ENCODE measurements around the gene PNLIPRP2.

The PNLIPRP2 gene

DNA sequence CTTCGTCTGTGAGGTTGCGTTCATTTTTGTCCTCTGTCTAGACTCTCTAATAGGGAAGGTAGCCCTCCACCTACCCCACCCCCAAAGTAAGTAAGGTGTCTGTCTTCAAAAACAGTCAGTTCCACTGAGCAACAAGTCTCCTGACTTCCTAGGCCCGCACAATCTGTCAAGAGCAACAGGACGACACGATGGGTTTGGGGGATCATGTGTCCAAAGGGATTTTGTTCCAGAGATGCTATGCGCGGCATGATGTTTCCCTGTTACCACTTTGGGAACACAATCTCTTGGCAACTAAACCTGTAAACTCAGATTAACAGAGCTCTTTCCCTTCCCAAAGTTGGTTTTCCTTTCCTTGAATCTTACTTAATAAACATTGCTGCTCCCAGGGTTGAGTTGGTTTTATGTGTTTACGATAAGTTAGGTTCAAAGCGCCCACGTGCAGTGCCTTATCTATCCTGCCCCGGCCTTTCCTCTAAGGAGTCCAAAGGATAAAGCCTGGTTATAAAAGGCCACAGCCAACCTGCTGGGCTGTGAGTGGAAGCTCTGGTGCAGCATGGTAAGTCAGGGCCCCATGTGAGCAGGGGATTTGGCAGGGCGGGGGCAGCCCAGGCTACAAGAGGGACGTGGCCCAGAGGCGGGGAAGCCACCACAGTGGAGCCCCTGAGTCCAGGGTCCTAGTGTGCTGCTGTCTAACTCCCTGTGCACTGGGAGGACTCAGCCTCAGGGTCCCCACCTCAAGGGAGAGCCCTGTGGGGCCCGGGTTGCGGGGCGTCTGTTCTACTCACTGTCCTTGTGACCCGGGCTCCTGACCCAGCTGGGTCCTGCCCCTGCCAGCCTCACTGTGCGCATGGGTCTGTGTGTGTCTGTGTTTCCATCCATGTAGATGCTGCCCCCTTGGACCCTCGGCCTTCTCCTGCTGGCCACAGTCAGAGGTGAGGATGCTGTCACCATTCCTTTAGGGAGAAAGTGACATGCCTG, at the start of gene PNLIPRP2:
TSS of gene PNLIPRP2 (plus strand) at position 531 of the 978 bp plus-strand sequence.
- H3K9me3 ChIP-seq (ENCODE audit: control insufficient read depth, low read length) = no peaks in the 10 kb centered on the region
- no peaks in the 10 kb centered on the region for H3K4me1 ChIP-seq (ENCODE audit: control insufficient read depth, insufficient read depth, low read length)
- no peaks in the 10 kb centered on the region for H3K36me3 ChIP-seq (ENCODE audit: control insufficient read depth, insufficient read depth, low read length, severe bottlenecking)
- no peak for DNase-seq (ENCODE audit: low read depth)
- H3K27me3 ChIP-seq (replicated peaks; ENCODE audit: control insufficient read depth, insufficient read depth, low read length) = peaks cover 14% of the 10 kb centered on the region
- H3K9ac ChIP-seq (ENCODE audit: low read length) = no peak within 1 kb of the TSS
- H3K4me3 ChIP-seq (ENCODE audit: low read length) = no peak within 1 kb of the TSS

DNA sequence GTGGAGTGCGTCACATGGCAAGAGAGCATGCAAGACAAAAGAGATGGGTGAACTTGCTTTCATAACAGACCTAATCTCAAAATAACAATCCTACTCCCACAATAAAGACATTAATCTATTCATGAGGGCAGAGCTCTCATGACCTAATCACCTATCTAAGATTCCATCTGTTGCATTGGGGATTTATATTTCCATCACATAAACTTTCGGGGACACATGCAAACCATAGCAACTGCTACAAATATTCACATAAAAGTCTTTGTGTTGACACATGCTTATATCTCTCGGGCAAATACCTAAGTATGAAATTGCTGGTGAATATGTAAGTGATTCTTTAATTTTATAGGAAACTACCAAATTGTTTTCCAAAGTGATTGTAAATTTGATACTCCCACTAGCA, 46.0 kb upstream of the PNLIPRP2 start:
- Histone ChIP-seq H3K36me3 (ENCODE audit: control insufficient read depth, insufficient read depth, low read length, severe bottlenecking) (no peaks in the 10 kb centered on the region), H3K9ac (ENCODE audit: low read length) (no peak overlapping the region), H3K27me3 (replicated peaks; ENCODE audit: control insufficient read depth, insufficient read depth, low read length) (no peaks in the 10 kb centered on the region), H3K4me3 (ENCODE audit: low read length) (no peak overlapping the region), H3K9me3 (ENCODE audit: control insufficient read depth, low read length) (no peaks in the 10 kb centered on the region), H3K4me1 (ENCODE audit: control insufficient read depth, insufficient read depth, low read length) (no peaks in the 10 kb centered on the region)
- DNase-seq (ENCODE audit: low read depth) = no peak

DNA sequence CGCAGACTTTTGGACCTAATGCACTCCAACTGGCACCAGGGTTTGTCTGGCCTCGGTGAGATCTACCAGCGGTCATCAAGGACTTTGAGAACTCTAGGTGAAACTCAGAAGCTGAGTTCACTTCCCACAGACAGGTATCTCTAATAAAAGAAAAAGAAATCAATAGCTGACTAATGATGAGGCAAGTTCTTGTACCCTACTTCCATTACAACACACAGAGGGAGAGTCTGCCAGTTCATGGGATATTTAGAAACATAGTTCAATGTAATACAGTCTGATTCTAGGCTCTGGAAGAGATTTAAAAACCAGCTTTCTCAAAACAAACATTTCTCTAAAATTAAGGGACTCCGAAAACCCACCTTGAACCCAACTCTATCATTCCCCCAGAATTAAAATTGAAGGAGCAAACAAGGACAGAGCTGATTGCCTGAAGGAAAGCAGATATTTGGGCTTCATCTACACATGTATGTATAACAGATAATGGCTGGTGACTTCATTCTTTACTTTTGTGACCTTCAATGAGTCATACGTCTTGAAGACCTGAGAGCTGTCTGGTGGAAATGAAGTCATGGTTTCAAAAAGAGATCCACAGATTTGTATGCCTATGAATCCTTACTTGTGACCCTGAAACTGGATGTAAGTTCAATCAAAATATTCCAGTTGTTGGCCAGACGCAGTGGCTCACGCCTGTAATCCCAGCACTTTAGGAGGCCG, 32.7 kb upstream of the PNLIPRP2 start:
- peaks cover 6% of the 10 kb centered on the region for H3K9me3 ChIP-seq (ENCODE audit: control insufficient read depth, low read length)
- peaks cover 10% of the 10 kb centered on the region for H3K27me3 ChIP-seq (replicated peaks; ENCODE audit: control insufficient read depth, insufficient read depth, low read length)
- no peak for DNase-seq (ENCODE audit: low read depth)
- no peaks in the 10 kb centered on the region for H3K4me1 ChIP-seq (ENCODE audit: control insufficient read depth, insufficient read depth, low read length)
- H3K4me3 ChIP-seq (ENCODE audit: low read length) = no peak overlapping the region
- no peak overlapping the region for H3K9ac ChIP-seq (ENCODE audit: low read length)
- no peaks in the 10 kb centered on the region for H3K36me3 ChIP-seq (ENCODE audit: control insufficient read depth, insufficient read depth, low read length, severe bottlenecking)

DNA sequence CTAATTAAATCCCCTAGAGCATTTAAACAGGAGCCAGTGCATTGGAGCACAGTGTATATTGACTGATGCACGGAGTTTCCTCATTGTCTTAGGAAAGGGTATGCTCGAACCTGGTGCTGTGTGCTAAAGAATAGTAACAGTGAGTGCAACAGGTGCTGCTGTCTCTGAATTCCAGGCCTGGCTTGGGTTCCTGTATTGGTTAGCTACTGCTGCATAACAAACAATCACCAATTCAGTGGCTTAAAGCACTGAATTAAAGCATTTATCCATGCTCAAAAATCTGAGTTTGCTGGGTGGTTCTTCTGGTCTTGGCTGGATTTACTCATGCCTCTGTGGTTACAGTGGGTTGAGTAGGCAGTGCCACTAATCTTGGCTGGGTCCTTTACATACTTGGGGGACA, 31.8 kb upstream of the PNLIPRP2 start:
- Histone ChIP-seq H3K9ac (ENCODE audit: low read length) (no peak overlapping the region), H3K4me3 (ENCODE audit: low read length) (no peak overlapping the region), H3K27me3 (replicated peaks; ENCODE audit: control insufficient read depth, insufficient read depth, low read length) (peaks cover 10% of the 10 kb centered on the region), H3K4me1 (ENCODE audit: control insufficient read depth, insufficient read depth, low read length) (no peaks in the 10 kb centered on the region), H3K36me3 (ENCODE audit: control insufficient read depth, insufficient read depth, low read length, severe bottlenecking) (no peaks in the 10 kb centered on the region), H3K9me3 (ENCODE audit: control insufficient read depth, low read length) (peaks cover 6% of the 10 kb centered on the region)
- DNase-seq (ENCODE audit: low read depth) = no peak

DNA sequence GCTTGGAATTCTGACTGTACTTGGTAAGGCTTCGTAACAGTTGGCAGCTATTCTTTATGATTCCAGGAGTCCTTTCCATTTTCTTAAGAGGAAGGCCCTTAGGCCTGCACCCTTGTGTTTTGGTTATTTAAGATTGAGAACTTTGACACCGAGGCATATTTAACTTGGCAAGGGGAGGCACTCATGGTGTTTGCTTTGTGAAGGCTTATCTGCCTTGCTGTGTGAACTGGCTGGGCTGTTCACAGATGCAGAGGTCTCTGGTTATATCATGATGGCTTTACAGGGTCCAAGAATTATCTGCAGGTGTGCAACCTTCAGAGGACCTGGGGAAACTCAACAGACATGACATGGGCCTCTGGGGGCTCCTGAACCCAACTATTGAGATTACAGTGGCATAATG, 30.8 kb upstream of the PNLIPRP2 start:
- no peaks in the 10 kb centered on the region for H3K36me3 ChIP-seq (ENCODE audit: control insufficient read depth, insufficient read depth, low read length, severe bottlenecking)
- no peak for DNase-seq (ENCODE audit: low read depth)
- H3K4me1 ChIP-seq (ENCODE audit: control insufficient read depth, insufficient read depth, low read length) = no peaks in the 10 kb centered on the region
- no peak overlapping the region for H3K9ac ChIP-seq (ENCODE audit: low read length)
- H3K9me3 ChIP-seq (ENCODE audit: control insufficient read depth, low read length) = peaks cover 6% of the 10 kb centered on the region
- H3K4me3 ChIP-seq (ENCODE audit: low read length) = no peak overlapping the region
- peaks cover 10% of the 10 kb centered on the region for H3K27me3 ChIP-seq (replicated peaks; ENCODE audit: control insufficient read depth, insufficient read depth, low read length)

DNA sequence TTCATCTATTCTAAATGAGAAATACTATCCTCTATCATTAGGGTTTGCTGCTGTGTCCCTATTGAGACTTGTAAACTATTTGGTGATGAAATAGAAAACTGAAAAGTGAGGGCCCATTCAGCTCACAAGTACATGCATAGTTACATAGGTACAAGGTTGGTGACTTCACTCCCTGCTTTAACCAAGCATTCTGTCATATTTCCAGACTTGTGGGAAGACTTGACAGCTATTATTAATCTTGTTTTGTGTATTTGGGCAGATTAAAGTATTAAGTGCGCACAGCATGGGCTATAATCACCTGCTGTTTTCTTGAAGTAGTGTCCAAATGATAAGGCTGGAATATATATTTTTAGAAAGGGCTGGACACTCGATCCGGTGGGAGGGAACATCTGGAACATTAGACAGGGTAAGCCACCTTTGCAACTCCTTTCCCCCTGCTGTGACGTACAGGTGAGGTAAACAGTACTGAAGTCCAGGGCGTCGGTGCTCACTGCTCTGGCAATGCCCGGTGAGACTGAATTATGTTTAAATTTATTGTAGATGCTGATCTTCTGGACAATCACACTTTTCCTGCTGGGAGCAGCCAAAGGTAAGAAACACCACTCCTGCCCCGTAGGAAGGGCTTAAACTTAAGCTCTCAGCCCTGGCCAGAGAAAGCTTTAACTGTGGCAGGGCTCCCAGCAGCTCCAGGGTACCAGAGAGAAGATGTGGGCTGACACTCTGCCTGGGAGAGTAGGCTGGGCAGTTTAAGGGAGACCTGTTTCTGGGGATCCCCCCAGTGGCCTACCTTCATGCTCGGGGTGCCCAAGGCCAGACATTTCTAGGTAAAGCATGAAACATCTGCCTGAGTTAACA, 29.9 kb upstream of the PNLIPRP2 start, which contains the start of gene PNLIPRP1:
TSS of gene PNLIPRP1 (plus strand) at position 370 of the 855 bp plus-strand sequence. CDS start at position 541, 171 bp downstream.
- H3K27me3 ChIP-seq (replicated peaks; ENCODE audit: control insufficient read depth, insufficient read depth, low read length) = peaks cover 18% of the 10 kb centered on the region
- no peaks in the 10 kb centered on the region for H3K4me1 ChIP-seq (ENCODE audit: control insufficient read depth, insufficient read depth, low read length)
- peaks cover 6% of the 10 kb centered on the region for H3K9me3 ChIP-seq (ENCODE audit: control insufficient read depth, low read length)
- H3K9ac ChIP-seq (ENCODE audit: low read length) = no peak within 1 kb of the TSS
- no peak for DNase-seq (ENCODE audit: low read depth)
- no peak within 1 kb of the TSS for H3K4me3 ChIP-seq (ENCODE audit: low read length)
- H3K36me3 ChIP-seq (ENCODE audit: control insufficient read depth, insufficient read depth, low read length, severe bottlenecking) = no peaks in the 10 kb centered on the region

DNA sequence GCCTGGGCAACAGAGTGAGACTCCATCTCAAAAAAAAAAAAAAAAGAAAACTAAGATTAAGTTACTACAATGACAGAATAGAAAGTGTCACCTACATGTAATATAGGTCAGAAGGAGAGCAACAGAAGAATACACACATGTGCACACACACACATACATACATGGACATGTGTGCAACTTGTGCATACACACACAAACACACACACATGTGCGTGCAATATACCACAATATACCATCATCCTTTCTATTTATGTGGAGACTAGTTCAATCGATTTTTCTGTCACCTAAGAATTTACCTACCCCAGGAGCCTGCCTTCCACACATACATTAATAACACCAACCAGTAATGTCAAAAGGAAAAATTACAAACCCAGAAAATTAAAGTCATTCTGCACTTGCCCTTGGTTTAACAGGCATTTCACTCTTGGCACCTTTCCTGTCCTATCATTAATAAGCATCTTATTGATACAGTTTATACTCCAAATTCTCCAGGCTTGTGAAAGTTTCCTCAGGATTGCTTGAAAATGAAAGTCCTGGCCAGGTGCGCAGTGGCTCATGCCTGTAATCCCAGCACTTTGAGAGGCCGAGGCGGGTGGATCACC, 27.5 kb upstream of the PNLIPRP2 start:
- H3K9me3 ChIP-seq (ENCODE audit: control insufficient read depth, low read length) = peaks cover 6% of the 10 kb centered on the region
- peaks cover 32% of the 10 kb centered on the region for H3K27me3 ChIP-seq (replicated peaks; ENCODE audit: control insufficient read depth, insufficient read depth, low read length)
- no peak overlapping the region for H3K9ac ChIP-seq (ENCODE audit: low read length)
- DNase-seq (ENCODE audit: low read depth) = no peak
- H3K4me3 ChIP-seq (ENCODE audit: low read length) = no peak overlapping the region
- H3K4me1 ChIP-seq (ENCODE audit: control insufficient read depth, insufficient read depth, low read length) = peaks cover 4% of the 10 kb centered on the region
- no peaks in the 10 kb centered on the region for H3K36me3 ChIP-seq (ENCODE audit: control insufficient read depth, insufficient read depth, low read length, severe bottlenecking)

DNA sequence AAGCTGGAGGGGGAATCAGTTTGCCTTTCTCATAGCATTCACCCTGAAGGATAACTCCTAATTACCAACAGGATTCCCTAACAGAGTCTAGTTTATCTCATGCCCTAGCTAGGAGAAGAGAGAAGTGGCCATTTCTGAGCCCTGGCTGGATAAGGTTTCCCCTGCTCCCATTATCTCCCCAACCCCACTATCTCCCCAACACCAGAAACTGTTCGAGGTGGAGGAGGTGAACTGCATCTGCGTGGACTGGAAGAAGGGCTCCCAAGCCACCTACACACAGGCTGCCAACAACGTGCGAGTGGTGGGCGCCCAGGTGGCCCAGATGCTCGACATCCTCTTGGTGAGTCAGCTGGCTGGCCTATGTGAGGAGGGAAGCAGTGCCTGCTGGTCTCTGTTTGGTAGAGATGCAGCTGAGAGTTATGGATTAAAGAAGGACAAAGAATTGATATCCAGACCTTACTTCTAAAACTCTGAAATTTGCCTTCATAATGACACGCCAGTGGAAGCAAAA, 26.2 kb upstream of the PNLIPRP2 start:
- peaks cover 4% of the 10 kb centered on the region for H3K4me1 ChIP-seq (ENCODE audit: control insufficient read depth, insufficient read depth, low read length)
- H3K4me3 ChIP-seq (ENCODE audit: low read length) = no peak overlapping the region
- no peak for DNase-seq (ENCODE audit: low read depth)
- no peaks in the 10 kb centered on the region for H3K36me3 ChIP-seq (ENCODE audit: control insufficient read depth, insufficient read depth, low read length, severe bottlenecking)
- no peak overlapping the region for H3K9ac ChIP-seq (ENCODE audit: low read length)
- peaks cover 32% of the 10 kb centered on the region for H3K27me3 ChIP-seq (replicated peaks; ENCODE audit: control insufficient read depth, insufficient read depth, low read length)
- no peaks in the 10 kb centered on the region for H3K9me3 ChIP-seq (ENCODE audit: control insufficient read depth, low read length)

DNA sequence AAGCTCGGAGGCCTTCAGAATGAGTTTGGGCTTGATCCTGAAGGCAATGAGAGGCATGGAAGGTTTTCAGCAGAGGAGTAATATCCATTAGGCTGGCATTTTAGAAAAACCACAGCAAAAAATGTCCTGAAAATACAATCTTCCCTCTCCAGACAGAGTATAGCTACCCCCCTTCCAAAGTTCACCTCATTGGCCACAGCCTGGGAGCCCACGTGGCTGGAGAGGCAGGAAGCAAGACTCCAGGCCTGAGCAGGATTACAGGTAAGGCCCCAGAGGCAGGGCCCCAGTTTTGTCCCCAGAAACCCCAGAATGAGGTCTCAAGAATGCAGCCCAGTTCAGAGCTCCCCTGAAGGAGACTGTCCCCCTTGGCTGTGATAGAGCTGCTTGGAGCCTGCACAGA, 24.7 kb upstream of the PNLIPRP2 start:
- no peak overlapping the region for H3K9ac ChIP-seq (ENCODE audit: low read length)
- peaks cover 38% of the 10 kb centered on the region for H3K27me3 ChIP-seq (replicated peaks; ENCODE audit: control insufficient read depth, insufficient read depth, low read length)
- DNase-seq (ENCODE audit: low read depth) = no peak

DNA sequence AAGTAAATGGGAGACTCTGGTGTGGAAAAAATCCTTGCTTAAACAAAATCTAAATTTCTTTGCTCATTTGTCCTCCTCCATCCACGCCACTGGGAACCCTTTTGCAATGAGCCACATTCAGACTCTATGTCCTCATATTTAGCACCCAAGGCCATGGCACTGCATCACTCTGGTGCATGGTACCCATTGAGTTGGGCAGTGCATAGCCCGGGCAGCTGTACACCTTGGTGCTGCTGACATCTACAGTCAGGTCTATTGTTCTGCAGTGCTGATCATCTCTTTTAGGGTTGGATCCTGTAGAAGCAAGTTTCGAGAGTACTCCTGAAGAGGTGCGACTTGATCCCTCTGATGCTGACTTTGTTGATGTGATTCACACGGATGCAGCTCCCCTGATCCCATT, 23.2 kb upstream of the PNLIPRP2 start:
- no peak for DNase-seq (ENCODE audit: low read depth)
- Histone ChIP-seq H3K4me1 (ENCODE audit: control insufficient read depth, insufficient read depth, low read length) (peaks cover 4% of the 10 kb centered on the region), H3K27me3 (replicated peaks; ENCODE audit: control insufficient read depth, insufficient read depth, low read length) (peaks cover 41% of the 10 kb centered on the region), H3K9me3 (ENCODE audit: control insufficient read depth, low read length) (no peaks in the 10 kb centered on the region), H3K36me3 (ENCODE audit: control insufficient read depth, insufficient read depth, low read length, severe bottlenecking) (no peaks in the 10 kb centered on the region), H3K9ac (ENCODE audit: low read length) (no peak overlapping the region), H3K4me3 (ENCODE audit: low read length) (no peak overlapping the region)

More for the DNA sequence above, 24.7 kb upstream of the PNLIPRP2 start:
- no peaks in the 10 kb centered on the region for H3K9me3 ChIP-seq (ENCODE audit: control insufficient read depth, low read length)
- no peak overlapping the region for H3K4me3 ChIP-seq (ENCODE audit: low read length)
- H3K36me3 ChIP-seq (ENCODE audit: control insufficient read depth, insufficient read depth, low read length, severe bottlenecking) = no peaks in the 10 kb centered on the region
- H3K4me1 ChIP-seq (ENCODE audit: control insufficient read depth, insufficient read depth, low read length) = peaks cover 4% of the 10 kb centered on the region

All from adipocyte (in vitro differentiated cells).